GM10266 (cell line): ENCODE results near the gene RABGAP1L.

Experiments
- DNase-seq: peaks from one replicate; pipeline ENCODE4 v3.0.0; 2012; ENCODE audit errors: extremely low spot score
- CTCF ChIP-seq: IDR thresholded peaks from 2 replicates; pipeline ENCODE4 v1.5.1; 2012; ENCODE audit warnings: mild to moderate bottlenecking, low read depth; ENCODE audit not compliant: control insufficient read depth, insufficient read depth; ENCODE audit errors: missing control alignments

RABGAP1L gene

GRCh38 chr1:174898102-174898797, 738.9 kb downstream of the RABGAP1L start:
- DNase-seq = no peak
- no peak for TF ChIP-seq CTCF

- DNase-seq = no peak
- TF ChIP-seq CTCF = no peak
Observed at GRCh38 chr1:174900317-174900716, 741.0 kb downstream of the RABGAP1L start.

GRCh38 chr1:174902531-174903099, 743.3 kb downstream of the RABGAP1L start:
- no peak for TF ChIP-seq CTCF
- DNase-seq = no peak

GRCh38 chr1:174911606-174912005, 752.3 kb downstream of the RABGAP1L start:
- TF ChIP-seq CTCF = no peak
- no peak for DNase-seq

GRCh38 chr1:174912264-174912663, 752.9 kb downstream of the RABGAP1L start:
- DNase-seq = no peak
- no peak for TF ChIP-seq CTCF

GRCh38 chr1:174913225-174913903, 754.0 kb downstream of the RABGAP1L start:
- no peak for DNase-seq
- no peak for TF ChIP-seq CTCF

GRCh38 chr1:174914991-174915390, 755.7 kb downstream of the RABGAP1L start:
- DNase-seq = no peak
- TF ChIP-seq CTCF = no peak
